Measurements from ENCODE around the gene ITM2C. TPM values are rescaled to one million over a fixed set of nuclear protein-coding genes. Genes with fewer than 3 reads are reported as not detected.
A peak's percentile ranks its signal among the peaks of the same experiment; 100 is the strongest.

Gene ITM2C
- total and polyA plus RNA-seq, 2 of the 13 experiments (the other 11 are each of a cell fraction or from before 2014, with no cell fraction given) = 70.5 to 270 TPM

DNA sequence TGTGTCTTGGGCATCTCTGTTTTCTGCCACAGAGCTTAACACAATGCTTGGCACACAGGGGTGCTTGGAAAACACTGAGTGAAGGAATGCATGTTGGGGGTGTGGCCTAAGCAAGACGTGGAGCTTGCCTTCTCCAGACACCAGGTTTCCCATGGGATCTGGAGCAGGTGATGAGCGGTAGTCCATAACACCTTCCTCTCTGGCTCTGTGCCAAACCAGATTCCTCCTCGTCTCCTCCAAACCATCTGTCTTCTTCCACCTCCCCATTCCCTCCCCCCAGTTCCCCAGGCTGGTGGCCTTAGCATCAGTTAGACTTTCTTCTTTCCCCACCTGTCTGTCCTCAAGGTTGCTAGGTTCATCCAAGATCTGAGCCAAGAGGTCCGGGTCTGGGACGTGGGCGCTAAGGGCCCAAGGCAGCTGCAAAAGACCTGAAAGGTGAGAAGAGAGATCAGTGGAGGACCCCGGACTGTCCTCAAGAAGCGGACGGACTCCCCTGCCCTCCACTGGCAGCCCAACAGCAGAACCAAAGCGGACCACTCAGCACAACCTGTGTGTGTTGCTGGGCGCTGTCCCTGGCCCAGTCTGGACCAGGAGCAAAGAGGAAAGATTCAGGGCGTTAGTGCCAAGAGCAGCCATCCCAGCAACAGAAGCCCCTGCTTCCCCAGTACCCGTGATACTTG, 1.2 kb upstream of the ITM2C start:
- H3K4me2 ChIP-seq (ENCODE audit: low read depth, low read length) = peak overlapping the region; percentile 81; the same call in 1 of the 2 replicates
- intact Hi-C loops (cut with micrococcal nuclease; ENCODE audit: unreplicated experiment) (loop anchor here (2.0 to 10.0 kb wide), 2 partner anchors 57 to 191 kb away; partner anchors contain the start of gene PSMD1), in situ Hi-C loops (cut with HindIII; ENCODE audit: extremely low pct_ligation_motif_present, low pct_unique_long_range_greater_than_20kb) (no loop called here)
- FAIRE-seq = no peak
- no peak overlapping the region for H3K4me3 ChIP-seq (replicated peaks in 1 of 3; ENCODE audit: insufficient read depth in 1 of 3, low read depth in 2 of 3, low read length in 3 of 3)
- TF ChIP-seq TOE1 (CRISPR knock-in tag; IDR thresholded peaks at IDR 0.05) (no peak), LCORL (IDR thresholded peaks at IDR 0.05) (peak; percentile 72; the same call in 1 of the 2 replicates), LCORL (CRISPR knock-in tag; IDR thresholded peaks at IDR 0.05) (no peak)
- no peaks in the 10 kb centered on the region for H3K9me3 ChIP-seq (ENCODE audit: low read length)
- DNase-seq (ENCODE audit: low spot score) = no peak
- peaks cover 3% of the 10 kb centered on the region; the same call in 1 of the 2 replicates for H4K20me1 ChIP-seq (ENCODE audit: insufficient read depth, low read length)
- no peak overlapping the region for H3K9ac ChIP-seq (ENCODE audit: insufficient read depth, low read depth, low read length)
- no peaks in the 10 kb centered on the region for H3K79me2 ChIP-seq (ENCODE audit: insufficient read depth, low read length)
- 58% methylated on average over 13 of the region's 13 CpGs for WGBS (ENCODE audit: low lambda C conversion rate)
- peak; percentile 10; the same call in 2 of the 3 replicates for ATAC-seq
- ChIA-PET POLR2A (no interaction called here), CTCF (ENCODE audit: low intra/inter-chr PET ratio, low total read pairs) (no interaction called here)
- H3K27ac ChIP-seq (ENCODE audit: extremely low read length, insufficient read depth, low read length) = no peak overlapping the region
- peaks cover 0 to 16% of the 10 kb centered on the region in 2 experiments; a peak in 2 of 5 replicates for H3K27me3 ChIP-seq (ENCODE audit: control insufficient read depth in 1 of 2, insufficient read depth in 2 of 2, low read length in 2 of 2)
- H3K4me1 ChIP-seq (ENCODE audit: insufficient read depth, low read length) = peaks cover 26% of the 10 kb centered on the region
- H3K36me3 ChIP-seq (replicated peaks in 1 of 2; ENCODE audit: control insufficient read depth in 1 of 2, insufficient read depth in 2 of 2, low read length in 2 of 2) = no peaks in the 10 kb centered on the region
- H2AFZ ChIP-seq (ENCODE audit: low read length) = no peak overlapping the region
- BruUV-seq (replicated peaks) = no TSS peak

DNA sequence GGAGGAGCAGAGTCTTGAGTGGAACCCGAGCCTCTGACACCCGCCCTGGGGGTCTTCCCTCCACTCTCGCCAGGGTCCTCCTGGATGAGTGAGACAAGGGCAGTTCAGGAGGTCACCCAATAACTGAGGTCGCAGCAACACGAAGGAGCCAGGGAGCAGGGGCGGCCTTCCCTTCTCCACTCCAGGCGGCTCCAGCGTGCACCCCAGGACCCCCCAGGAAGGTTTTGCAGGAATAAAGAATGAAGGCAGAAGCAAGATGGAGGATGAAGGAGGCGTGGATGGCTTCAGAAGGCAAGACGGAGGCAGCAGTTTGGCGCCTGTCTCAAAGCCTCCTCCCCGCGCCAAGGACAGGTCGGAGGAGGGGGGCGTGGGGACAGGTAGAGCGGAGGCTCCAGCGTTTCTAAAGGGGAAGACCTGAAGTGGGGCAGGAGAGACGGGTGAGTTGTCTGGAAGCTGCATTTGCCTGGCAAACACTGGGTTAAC, 579 bp upstream of the ITM2C start:
- Histone ChIP-seq H3K4me2 (ENCODE audit: low read depth, low read length) (peak overlapping the region; percentile 81), H3K27ac (ENCODE audit: extremely low read length, insufficient read depth, low read length) (no peak overlapping the region), H4K20me1 (ENCODE audit: insufficient read depth, low read length) (peaks cover 5% of the 10 kb centered on the region; the same call in 1 of the 2 replicates), H3K9me3 (ENCODE audit: low read length) (no peaks in the 10 kb centered on the region), H3K4me3 (replicated peaks in 1 of 3; ENCODE audit: insufficient read depth in 1 of 3, low read depth in 2 of 3, low read length in 3 of 3) (peak overlapping the region; percentile 45 to 99 (median 97); a peak in 5 of 6 replicates), H3K4me1 (ENCODE audit: insufficient read depth, low read length) (peaks cover 27% of the 10 kb centered on the region), H3K27me3 (ENCODE audit: control insufficient read depth in 1 of 2, insufficient read depth in 2 of 2, low read length in 2 of 2) (peaks cover 0 to 16% of the 10 kb centered on the region in 2 experiments; a peak in 2 of 5 replicates), H3K9ac (ENCODE audit: insufficient read depth, low read depth, low read length) (peak overlapping the region; percentile 18; the same call in 1 of the 2 replicates), H3K79me2 (ENCODE audit: insufficient read depth, low read length) (no peaks in the 10 kb centered on the region), H3K36me3 (replicated peaks in 1 of 2; ENCODE audit: control insufficient read depth in 1 of 2, insufficient read depth in 2 of 2, low read length in 2 of 2) (no peaks in the 10 kb centered on the region), H2AFZ (ENCODE audit: low read length) (no peak overlapping the region)
- intact Hi-C loops (cut with micrococcal nuclease; ENCODE audit: unreplicated experiment) = loop anchor here (2.0 to 10.0 kb wide), 2 partner anchors 57 to 191 kb away; partner anchors contain the start of gene PSMD1
- FAIRE-seq (no peak), ATAC-seq (no peak), DNase-seq (ENCODE audit: low spot score) (no peak)
- ChIA-PET POLR2A (interaction anchor here (1.0 to 1.1 kb wide), 2 partner anchors 11 to 186 kb away, joined by 3 to 7 read pairs; no protein-coding TSS in a partner anchor), CTCF (ENCODE audit: low intra/inter-chr PET ratio, low total read pairs) (interaction anchor here (1.2 kb wide), 1 partner anchor 122 kb away, joined by 3 read pairs; no protein-coding TSS in a partner anchor)
- in situ Hi-C loops (cut with HindIII; ENCODE audit: extremely low pct_ligation_motif_present, low pct_unique_long_range_greater_than_20kb) = no loop called here
- TF ChIP-seq ZNF274 (CRISPR knock-in tag; IDR thresholded peaks at IDR 0.05) (peak; percentile 45; the same call in 1 of the 2 replicates), CHCHD3 (CRISPR knock-in tag; IDR thresholded peaks at IDR 0.05) (peak; percentile 8; the same call in 1 of the 2 replicates), STAG1 (CRISPR knock-in tag; IDR thresholded peaks at IDR 0.05) (no peak), SRSF1 (optimal IDR thresholded peaks at IDR 0.05; ENCODE audit: low read depth, low read length) (peak; percentile 56), SIX4 (CRISPR knock-in tag; IDR thresholded peaks at IDR 0.05) (no peak), ZNF780A (CRISPR knock-in tag; IDR thresholded peaks at IDR 0.05) (0 out of 2 replicates have a peak, but pooled peaks have one; percentile 10), CEBPG (CRISPR knock-in tag; IDR thresholded peaks at IDR 0.05) (peak; percentile 1; the same call in 1 of the 2 replicates), DMAP1 (CRISPR knock-in tag; IDR thresholded peaks at IDR 0.05) (0 out of 2 replicates have a peak, but pooled peaks have one; percentile 44), AHR (CRISPR knock-in tag; IDR thresholded peaks at IDR 0.05) (peak; percentile 56; the same call in 1 of the 2 replicates), FOXO1 (CRISPR knock-in tag; IDR thresholded peaks at IDR 0.05) (0 out of 2 replicates have a peak, but pooled peaks have one; percentile 30)
- TF ChIP-seq, protein P1, sequence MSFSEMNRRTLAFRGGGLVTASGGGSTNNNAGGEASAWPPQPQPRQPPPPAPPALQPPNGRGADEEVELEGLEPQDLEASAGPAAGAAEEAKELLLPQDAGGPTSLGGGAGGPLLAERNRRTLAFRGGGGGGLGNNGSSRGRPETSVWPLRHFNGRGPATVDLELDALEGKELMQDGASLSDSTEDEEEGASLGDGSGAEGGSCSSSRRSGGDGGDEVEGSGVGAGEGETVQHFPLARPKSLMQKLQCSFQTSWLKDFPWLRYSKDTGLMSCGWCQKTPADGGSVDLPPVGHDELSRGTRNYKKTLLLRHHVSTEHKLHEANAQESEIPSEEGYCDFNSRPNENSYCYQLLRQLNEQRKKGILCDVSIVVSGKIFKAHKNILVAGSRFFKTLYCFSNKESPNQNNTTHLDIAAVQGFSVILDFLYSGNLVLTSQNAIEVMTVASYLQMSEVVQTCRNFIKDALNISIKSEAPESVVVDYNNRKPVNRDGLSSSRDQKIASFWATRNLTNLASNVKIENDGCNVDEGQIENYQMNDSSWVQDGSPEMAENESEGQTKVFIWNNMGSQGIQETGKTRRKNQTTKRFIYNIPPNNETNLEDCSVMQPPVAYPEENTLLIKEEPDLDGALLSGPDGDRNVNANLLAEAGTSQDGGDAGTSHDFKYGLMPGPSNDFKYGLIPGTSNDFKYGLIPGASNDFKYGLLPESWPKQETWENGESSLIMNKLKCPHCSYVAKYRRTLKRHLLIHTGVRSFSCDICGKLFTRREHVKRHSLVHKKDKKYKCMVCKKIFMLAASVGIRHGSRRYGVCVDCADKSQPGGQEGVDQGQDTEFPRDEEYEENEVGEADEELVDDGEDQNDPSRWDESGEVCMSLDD (CRISPR knock-in tag; IDR thresholded peaks at IDR 0.05; ENCODE audit: borderline replicate concordance) = no peak
- 63% methylated on average over 18 of the region's 18 CpGs for WGBS (ENCODE audit: low lambda C conversion rate)
- BruUV-seq (replicated peaks) = no TSS peak
